Measurements from ENCODE around the gene NKX1-1.
"Not testable (repeated sequence)": the region's sequence is repeated elsewhere in the genome, so short reads cannot be mapped to it uniquely, and the experiment has no call there.

NKX1-1 gene

DNA sequence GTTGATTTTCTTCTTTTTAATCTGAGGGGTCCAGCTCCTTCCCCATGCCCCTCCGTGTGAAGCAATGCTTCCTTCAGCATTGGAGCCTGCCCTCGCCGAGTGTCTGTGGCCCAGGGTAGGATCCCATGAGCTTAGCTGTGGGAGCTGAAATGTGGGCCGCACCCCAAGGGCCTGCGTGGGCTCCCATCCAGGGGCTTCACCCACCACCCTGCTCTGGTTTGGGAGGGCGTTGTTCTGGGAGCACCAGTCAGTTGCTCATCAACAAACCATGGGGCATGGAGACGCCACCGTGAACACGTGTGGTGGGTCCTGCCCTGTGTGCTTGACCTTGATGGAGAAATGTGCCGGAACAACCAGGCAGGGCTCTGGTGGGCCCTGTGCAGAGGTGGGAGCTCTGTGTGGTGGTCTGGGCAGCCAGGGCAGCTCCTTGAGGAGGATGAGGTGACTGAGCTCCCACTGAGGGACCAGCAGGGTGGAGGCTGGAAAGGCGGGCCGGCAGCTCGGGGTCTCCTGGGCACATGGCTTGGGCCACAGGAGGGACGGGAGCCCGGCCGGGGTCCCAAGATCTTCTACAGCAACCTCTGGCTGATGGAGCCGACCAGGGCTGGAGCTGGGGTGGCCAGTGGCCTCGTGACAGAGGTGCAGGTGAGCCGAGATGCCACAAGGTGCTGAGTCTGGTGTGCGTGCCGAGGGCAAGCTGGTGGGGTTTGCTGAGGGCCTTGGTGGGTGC is 39.6 kb upstream of the NKX1-1 start:
- TF ChIP-seq, protein P1, sequence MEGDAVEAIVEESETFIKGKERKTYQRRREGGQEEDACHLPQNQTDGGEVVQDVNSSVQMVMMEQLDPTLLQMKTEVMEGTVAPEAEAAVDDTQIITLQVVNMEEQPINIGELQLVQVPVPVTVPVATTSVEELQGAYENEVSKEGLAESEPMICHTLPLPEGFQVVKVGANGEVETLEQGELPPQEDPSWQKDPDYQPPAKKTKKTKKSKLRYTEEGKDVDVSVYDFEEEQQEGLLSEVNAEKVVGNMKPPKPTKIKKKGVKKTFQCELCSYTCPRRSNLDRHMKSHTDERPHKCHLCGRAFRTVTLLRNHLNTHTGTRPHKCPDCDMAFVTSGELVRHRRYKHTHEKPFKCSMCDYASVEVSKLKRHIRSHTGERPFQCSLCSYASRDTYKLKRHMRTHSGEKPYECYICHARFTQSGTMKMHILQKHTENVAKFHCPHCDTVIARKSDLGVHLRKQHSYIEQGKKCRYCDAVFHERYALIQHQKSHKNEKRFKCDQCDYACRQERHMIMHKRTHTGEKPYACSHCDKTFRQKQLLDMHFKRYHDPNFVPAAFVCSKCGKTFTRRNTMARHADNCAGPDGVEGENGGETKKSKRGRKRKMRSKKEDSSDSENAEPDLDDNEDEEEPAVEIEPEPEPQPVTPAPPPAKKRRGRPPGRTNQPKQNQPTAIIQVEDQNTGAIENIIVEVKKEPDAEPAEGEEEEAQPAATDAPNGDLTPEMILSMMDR (IDR thresholded peaks at IDR 0.05; ENCODE audit: low read depth, low read length): no peak
- TF ChIP-seq MYC (IDR thresholded peaks at IDR 0.05; ENCODE audit: low read depth, low read length) (no peak), POLR2A (IDR thresholded peaks at IDR 0.05; ENCODE audit: extremely low read depth, insufficient read length) (no peak)
- TF ChIP-seq, protein P2, sequence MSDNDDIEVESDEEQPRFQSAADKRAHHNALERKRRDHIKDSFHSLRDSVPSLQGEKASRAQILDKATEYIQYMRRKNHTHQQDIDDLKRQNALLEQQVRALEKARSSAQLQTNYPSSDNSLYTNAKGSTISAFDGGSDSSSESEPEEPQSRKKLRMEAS (IDR thresholded peaks at IDR 0.05; ENCODE audit: low read depth, low read length): no peak
- no peak for DNase-seq (ENCODE audit: low read depth)
- no peak overlapping the region for H3K4me3 ChIP-seq (ENCODE audit: low read depth, low read length)

DNA sequence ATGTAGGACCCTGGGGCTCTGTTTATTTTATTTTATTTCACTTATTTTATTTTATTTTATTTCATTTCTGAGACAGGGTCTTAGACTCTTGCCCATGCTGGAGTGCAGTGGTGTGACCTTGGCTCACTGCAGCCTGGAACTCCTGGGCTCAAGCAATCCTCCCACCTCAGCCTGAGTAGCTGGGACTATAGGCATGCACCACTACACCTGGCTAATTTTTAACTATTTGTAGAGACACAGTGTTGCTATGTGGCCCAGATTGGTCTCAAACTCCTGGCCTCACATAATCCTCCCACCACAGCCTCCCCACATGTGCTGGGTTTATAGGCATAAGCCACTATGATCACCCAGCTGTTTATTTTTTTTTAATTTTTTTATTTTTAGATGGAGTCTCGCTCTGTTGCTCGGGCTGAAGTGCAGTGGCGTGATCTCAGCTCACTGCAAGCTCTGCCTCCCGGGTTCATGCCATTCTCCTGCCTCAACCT is 37.5 kb upstream of the NKX1-1 start:
- DNase-seq (ENCODE audit: low read depth): not testable (repeated sequence)

DNA sequence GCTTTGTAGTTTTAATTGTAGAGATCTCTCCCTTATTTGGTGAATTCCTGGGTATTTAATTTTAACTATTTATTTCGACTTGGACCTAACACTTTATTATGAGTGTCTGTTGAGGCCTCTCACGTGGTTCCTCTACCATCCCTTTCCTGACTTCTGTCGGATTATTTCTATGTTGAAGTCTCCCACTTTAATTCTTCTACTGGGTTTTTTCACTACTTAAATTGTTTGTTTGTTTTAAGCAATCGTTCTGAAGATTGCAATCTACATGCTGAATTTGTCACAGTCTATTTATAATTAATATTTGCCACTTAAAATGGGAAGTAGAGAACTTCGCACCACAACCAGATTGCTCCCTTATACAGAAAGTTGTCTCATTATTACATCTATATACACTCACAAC is 20.8 kb upstream of the NKX1-1 start:
- no peak overlapping the region for H3K4me3 ChIP-seq (ENCODE audit: low read depth, low read length)
- DNase-seq (ENCODE audit: low read depth): no peak
- TF ChIP-seq, protein P2 (IDR thresholded peaks at IDR 0.05; ENCODE audit: low read depth, low read length): no peak
- TF ChIP-seq MYC (IDR thresholded peaks at IDR 0.05; ENCODE audit: low read depth, low read length) (no peak), POLR2A (IDR thresholded peaks at IDR 0.05; ENCODE audit: extremely low read depth, insufficient read length) (no peak)
- TF ChIP-seq, protein P1 (IDR thresholded peaks at IDR 0.05; ENCODE audit: low read depth, low read length): no peak

More for the DNA sequence above, 37.5 kb upstream of the NKX1-1 start:
- H3K4me3 ChIP-seq (ENCODE audit: low read depth, low read length): not testable (repeated sequence)

DNA sequence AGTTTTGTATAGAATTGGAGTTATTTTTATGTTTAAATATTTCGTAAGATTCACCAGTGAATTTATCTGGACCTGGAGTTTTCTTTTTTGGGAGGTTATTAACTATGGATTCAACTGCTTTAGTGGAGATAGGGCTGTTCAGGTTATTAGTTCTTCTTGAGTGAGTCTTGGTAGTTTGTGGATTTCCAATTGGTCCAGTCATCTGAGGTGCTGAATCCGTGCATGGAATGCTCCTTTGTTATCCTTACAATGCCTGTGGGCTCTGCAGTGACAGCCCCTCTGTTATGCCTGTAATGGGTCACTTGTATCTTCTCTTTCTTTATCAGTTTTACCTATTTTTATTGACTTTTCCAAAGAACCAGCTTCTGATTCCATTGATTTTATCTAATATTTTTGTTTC is 15.4 kb upstream of the NKX1-1 start:
- DNase-seq (ENCODE audit: low read depth): no peak
- TF ChIP-seq MYC (IDR thresholded peaks at IDR 0.05; ENCODE audit: low read depth, low read length) (no peak), POLR2A (IDR thresholded peaks at IDR 0.05; ENCODE audit: extremely low read depth, insufficient read length) (no peak)
- TF ChIP-seq, protein P1 (IDR thresholded peaks at IDR 0.05; ENCODE audit: low read depth, low read length): no peak
- TF ChIP-seq, protein P2 (IDR thresholded peaks at IDR 0.05; ENCODE audit: low read depth, low read length): no peak
- no peak overlapping the region for H3K4me3 ChIP-seq (ENCODE audit: low read depth, low read length)

DNA sequence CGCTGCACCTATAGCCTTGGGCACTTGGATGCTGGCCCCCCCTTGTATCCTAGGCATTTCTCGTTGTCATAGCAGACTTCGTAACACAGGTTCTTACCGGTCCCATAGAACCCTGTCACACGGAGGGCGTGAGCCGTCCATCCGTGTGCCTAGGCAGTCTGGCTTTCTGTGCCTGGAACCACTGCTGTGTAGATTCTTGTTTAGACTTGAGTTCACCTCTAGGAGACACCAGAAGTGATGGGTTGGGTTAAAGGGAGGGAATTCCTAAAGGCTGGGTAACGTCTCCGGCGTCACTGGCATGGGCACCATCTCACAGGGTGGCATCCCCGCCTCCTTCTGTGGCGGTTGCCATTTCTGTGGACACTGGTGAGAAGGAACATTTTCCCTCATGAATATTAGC is 13.5 kb upstream of the NKX1-1 start:
- TF ChIP-seq POLR2A (IDR thresholded peaks at IDR 0.05; ENCODE audit: extremely low read depth, insufficient read length) (no peak), MYC (IDR thresholded peaks at IDR 0.05; ENCODE audit: low read depth, low read length) (no peak)
- TF ChIP-seq, protein P1 (IDR thresholded peaks at IDR 0.05; ENCODE audit: low read depth, low read length): no peak
- TF ChIP-seq, protein P2 (IDR thresholded peaks at IDR 0.05; ENCODE audit: low read depth, low read length): no peak
- H3K4me3 ChIP-seq (ENCODE audit: low read depth, low read length): no peak overlapping the region
- no peak for DNase-seq (ENCODE audit: low read depth)

DNA sequence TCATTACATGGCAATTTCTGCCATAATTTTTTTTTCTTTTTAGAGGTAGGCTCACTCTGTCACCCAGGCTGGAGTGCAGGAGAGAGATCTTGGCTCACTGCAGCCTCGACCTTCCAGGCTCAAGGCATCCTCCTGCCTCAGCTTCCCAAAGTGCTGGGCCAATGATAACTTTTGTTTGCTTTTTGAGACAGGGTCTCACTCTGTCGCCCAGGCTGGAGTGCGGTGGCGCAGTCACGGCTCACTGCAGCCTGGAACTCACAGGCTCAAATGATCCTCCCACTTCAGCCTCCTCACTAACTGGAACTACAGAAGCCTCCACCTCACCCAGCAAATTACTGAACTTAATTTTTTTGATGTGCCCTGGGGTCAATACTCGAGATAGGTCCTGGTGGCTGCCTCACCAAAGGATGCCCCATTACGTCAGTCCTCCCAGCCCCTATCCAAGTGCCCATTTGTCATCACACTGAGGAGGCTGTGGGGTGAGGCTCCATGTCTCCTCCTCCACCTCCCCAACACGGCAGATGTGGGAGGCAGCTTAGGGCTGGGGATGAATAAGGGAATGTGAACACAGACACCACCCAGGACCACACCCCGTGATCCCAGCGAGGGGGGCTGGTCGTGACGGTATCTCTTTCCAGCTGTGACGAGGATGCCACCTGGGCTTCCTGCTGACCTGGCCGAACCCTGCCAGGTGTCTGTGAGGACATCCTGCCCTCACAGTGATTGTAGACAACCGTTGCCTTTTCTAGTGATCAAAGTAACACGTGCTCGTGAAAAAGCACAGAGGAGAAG is 12.4 kb upstream of the NKX1-1 start:
- TF ChIP-seq MYC (IDR thresholded peaks at IDR 0.05; ENCODE audit: low read depth, low read length) (no peak), POLR2A (IDR thresholded peaks at IDR 0.05; ENCODE audit: extremely low read depth, insufficient read length) (no peak)
- TF ChIP-seq, protein P1 (IDR thresholded peaks at IDR 0.05; ENCODE audit: low read depth, low read length): no peak
- TF ChIP-seq, protein P2 (IDR thresholded peaks at IDR 0.05; ENCODE audit: low read depth, low read length): no peak
- H3K4me3 ChIP-seq (ENCODE audit: low read depth, low read length): no peak overlapping the region
- DNase-seq (ENCODE audit: low read depth): no peak
